Right atrium auricular region (tissue), 2 donors: Measurements from ENCODE around the gene FAM221A. TPM values are rescaled to one million over a fixed set of nuclear protein-coding genes. Genes with fewer than 3 reads are reported as not detected.
"Not testable (repeated sequence)": the region's sequence is repeated elsewhere in the genome, so short reads cannot be mapped to it uniquely, and the experiment has no call there.

Experiments used
- DNase-seq: peaks from one replicate; pipeline ENCODE4 v3.0.0-alpha.2; 2019; ENCODE audit warnings: low spot score
- H3K27ac ChIP-seq, 2 donors: fragments of 200-600 bp; sonication (generic); 1 replicate in 1 of 2; 2 replicates in 1 of 2; pipeline ENCODE4 v1.5.1; 2016 to 2019
- H3K27me3 ChIP-seq, 2 donors: fragments of 200-600 bp; sonication (generic); one replicate each; pipeline versions ENCODE4 v1.5.1 to v1.6.0; 2017 to 2019
- H3K36me3 ChIP-seq: fragments of 200-600 bp; sonication (generic); one replicate; pipeline ENCODE4 v1.5.1; 2016
- H3K4me1 ChIP-seq, 2 donors: fragments of 200-600 bp; sonication (generic); one replicate each; pipeline versions ENCODE4 v1.5.1 to v1.6.0; 2017 to 2019
- H3K4me3 ChIP-seq, 2 donors: fragments of 200-600 bp; sonication (generic); 1 replicate in 1 of 2; 2 replicates in 1 of 2; pipeline ENCODE4 v1.5.1; 2017 to 2019; ENCODE audit warnings: mild to moderate bottlenecking in 1 of 2, moderate library complexity in 1 of 2
- H3K9me3 ChIP-seq, 2 donors: fragments of 200-600 bp; sonication (generic); one replicate each; pipeline ENCODE4 v1.5.1; 2019
- total RNA-seq, 2 donors: library from RNA; depleted of rRNA; stranded (reverse); fragments of >200 nt; gene quantifications; one replicate each; pipeline ENCODE4 v1.1.0, GENCODE V29; 2016
- TF ChIP-seq, protein P1 (sequence below), 2 donors: fragments of 200-600 bp; sonication (generic); IDR thresholded peaks; one replicate each; pipeline ENCODE4 v1.5.1; 2019; ENCODE audit warnings: antibody characterized with exemption in 2 of 2

The FAM221A gene
- total RNA-seq, 2 donors from 2014 or later, result 5.5 to 6.5 TPM

DNA sequence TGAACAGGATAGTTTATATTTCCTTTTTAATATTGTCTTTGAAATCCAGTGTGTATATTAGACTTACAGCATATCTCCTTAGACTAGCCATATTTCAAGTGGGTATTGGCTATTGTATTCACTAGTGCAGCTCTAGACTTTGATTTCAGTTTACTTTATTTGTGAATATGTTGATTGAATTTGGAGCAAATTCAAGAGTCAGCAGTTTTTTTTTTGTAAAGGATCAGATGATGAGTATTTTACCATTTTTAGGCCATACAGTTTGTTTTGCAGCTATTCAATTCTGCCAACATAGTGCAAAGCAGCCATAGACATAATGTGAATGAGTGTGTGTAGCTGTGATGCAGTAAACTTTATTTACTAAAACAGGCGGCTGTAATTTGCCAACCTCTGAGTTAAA is 34.6 kb downstream of the FAM221A start:
- Histone ChIP-seq H3K27ac (no peak overlapping the region), H3K4me3 (no peak overlapping the region), H3K9me3 (no peaks in the 10 kb centered on the region), H3K4me1 (no peaks in the 10 kb centered on the region), H3K27me3 (no peaks in the 10 kb centered on the region), H3K36me3 (no peaks in the 10 kb centered on the region)
- DNase-seq, result no peak
- TF ChIP-seq, protein P1, sequence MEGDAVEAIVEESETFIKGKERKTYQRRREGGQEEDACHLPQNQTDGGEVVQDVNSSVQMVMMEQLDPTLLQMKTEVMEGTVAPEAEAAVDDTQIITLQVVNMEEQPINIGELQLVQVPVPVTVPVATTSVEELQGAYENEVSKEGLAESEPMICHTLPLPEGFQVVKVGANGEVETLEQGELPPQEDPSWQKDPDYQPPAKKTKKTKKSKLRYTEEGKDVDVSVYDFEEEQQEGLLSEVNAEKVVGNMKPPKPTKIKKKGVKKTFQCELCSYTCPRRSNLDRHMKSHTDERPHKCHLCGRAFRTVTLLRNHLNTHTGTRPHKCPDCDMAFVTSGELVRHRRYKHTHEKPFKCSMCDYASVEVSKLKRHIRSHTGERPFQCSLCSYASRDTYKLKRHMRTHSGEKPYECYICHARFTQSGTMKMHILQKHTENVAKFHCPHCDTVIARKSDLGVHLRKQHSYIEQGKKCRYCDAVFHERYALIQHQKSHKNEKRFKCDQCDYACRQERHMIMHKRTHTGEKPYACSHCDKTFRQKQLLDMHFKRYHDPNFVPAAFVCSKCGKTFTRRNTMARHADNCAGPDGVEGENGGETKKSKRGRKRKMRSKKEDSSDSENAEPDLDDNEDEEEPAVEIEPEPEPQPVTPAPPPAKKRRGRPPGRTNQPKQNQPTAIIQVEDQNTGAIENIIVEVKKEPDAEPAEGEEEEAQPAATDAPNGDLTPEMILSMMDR (IDR thresholded peaks at IDR 0.05), result no peak

- no peaks in the 10 kb centered on the region for H3K27me3 ChIP-seq
- H3K4me3 ChIP-seq, result no peak overlapping the region
- no peaks in the 10 kb centered on the region for H3K4me1 ChIP-seq
- H3K36me3 ChIP-seq, result no peaks in the 10 kb centered on the region
- H3K9me3 ChIP-seq, result no peaks in the 10 kb centered on the region
- DNase-seq, result no peak
- TF ChIP-seq, protein P1 (IDR thresholded peaks at IDR 0.05), result no peak
- H3K27ac ChIP-seq, result no peak overlapping the region
These were observed 35.1 kb downstream of the FAM221A start for GRCh38 chr7:23715099-23715498.

GRCh38 chr7:23717788-23718187 is 37.8 kb downstream of the FAM221A start:
- no peak overlapping the region for H3K27ac ChIP-seq
- no peak for DNase-seq
- no peak overlapping the region for H3K4me3 ChIP-seq
- TF ChIP-seq, protein P1 (IDR thresholded peaks at IDR 0.05), result no peak
- H3K4me1 ChIP-seq, result no peaks in the 10 kb centered on the region
- no peaks in the 10 kb centered on the region for H3K9me3 ChIP-seq
- H3K36me3 ChIP-seq, result no peaks in the 10 kb centered on the region
- no peaks in the 10 kb centered on the region for H3K27me3 ChIP-seq

DNA sequence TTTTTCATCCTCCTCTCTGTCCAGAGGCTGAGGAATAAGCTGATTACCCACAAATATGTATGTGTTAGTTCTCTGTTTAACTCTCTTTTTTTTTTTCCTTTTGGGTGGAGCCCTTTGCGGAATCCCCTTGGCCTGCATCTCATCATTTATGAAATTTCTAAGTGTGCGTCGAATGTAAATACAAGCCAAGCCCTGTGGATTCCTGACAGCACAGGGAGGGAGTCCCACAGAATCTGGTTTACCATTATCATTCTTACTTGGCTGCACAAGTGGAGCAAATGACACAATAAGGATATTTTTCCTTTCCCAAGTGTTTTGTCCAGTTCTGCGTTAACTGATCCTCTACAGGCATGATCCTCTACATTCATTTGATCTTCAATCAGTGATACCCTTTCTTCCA is 41.5 kb downstream of the FAM221A start:
- Histone ChIP-seq H3K4me3 (no peak overlapping the region), H3K27me3 (no peaks in the 10 kb centered on the region), H3K9me3 (no peaks in the 10 kb centered on the region), H3K36me3 (no peaks in the 10 kb centered on the region), H3K4me1 (no peaks in the 10 kb centered on the region), H3K27ac (no peak overlapping the region)
- no peak for DNase-seq
- TF ChIP-seq, protein P1 (IDR thresholded peaks at IDR 0.05), result no peak

DNA sequence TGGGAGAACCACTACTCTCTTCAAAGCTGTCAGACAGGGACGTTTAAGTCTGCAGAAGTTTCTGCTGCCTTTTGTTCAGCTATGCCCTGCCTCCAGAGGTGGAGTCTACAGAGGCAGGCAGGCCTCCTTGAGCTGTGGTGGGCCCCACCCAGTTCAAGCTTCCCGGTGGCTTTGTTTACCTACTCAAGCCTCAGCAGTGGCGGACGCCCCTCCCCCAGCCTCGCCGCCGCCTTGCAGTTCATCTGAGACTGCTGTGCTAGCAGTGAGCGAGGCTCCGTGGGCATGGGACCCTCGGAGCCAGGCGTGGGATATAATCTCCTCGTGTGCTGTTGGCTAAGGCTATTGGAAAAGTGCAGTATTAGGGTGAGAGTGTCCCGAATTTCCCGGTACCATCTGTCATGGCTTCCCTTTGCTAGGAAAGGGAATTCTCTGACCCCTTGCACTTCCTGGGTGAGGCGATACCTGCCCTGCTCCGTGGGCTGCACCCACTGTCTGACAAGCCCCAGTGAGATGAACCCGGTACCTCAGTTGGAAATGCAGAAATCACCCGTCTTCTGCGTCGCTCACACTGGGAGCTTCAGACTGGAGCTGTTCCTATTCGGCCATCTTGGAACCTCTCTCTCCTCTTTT is 42.7 kb downstream of the FAM221A start:
- H3K4me3 ChIP-seq, H3K36me3 ChIP-seq, DNase-seq, H3K4me1 ChIP-seq, H3K9me3 ChIP-seq, H3K27me3 ChIP-seq, H3K27ac ChIP-seq: not testable (repeated sequence)

- not testable (repeated sequence) for H3K27me3 ChIP-seq, DNase-seq, H3K4me3 ChIP-seq, H3K4me1 ChIP-seq, H3K27ac ChIP-seq, H3K9me3 ChIP-seq, H3K36me3 ChIP-seq
These were observed 44.1 kb downstream of the FAM221A start for GRCh38 chr7:23724113-23724512.

DNA sequence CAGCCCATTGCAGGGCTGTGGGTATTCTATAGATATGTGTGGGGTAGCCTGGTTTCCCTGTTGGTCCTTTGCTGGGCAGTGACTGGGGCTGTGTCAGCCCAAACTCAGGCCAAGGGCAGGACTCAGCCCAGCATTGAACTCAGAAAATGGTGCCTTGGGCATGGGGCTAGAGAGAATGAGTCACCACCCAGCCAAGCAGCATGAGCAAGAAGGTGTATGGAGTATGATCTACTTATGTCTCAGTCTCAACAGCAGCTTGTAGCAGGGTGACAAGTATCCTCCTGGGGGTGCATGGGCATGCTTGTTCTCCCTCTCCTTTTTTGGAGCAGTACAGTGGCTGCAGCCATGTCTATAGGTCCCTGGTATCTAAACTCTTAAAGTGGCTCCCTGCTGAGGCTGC is 62.1 kb downstream of the FAM221A start:
- no peak for DNase-seq
- no peak overlapping the region for H3K4me3 ChIP-seq
- H3K4me1 ChIP-seq, result no peaks in the 10 kb centered on the region
- H3K27ac ChIP-seq, result no peak overlapping the region
- peaks cover 4 to 23% of the 10 kb centered on the region in 2 donors for H3K9me3 ChIP-seq
- TF ChIP-seq, protein P1 (IDR thresholded peaks at IDR 0.05), result no peak
- no peaks in the 10 kb centered on the region for H3K27me3 ChIP-seq
- no peaks in the 10 kb centered on the region for H3K36me3 ChIP-seq
